Ovary (tissue), 9 donors: Measurements from ENCODE around the gene CMTM4. TPM values are rescaled to one million over a fixed set of nuclear protein-coding genes. Genes with fewer than 3 reads are reported as not detected.
"Not testable (repeated sequence)": the region's sequence is repeated elsewhere in the genome, so short reads cannot be mapped to it uniquely, and the experiment has no call there.

ENCODE experiments used
- DNase-seq, 5 donors: peaks; one replicate each; pipeline ENCODE4 v3.0.0-alpha.2; 2019 to 2020
- H3K27ac ChIP-seq, 2 donors: fragments of 200-600 bp; one replicate each; pipeline versions ENCODE4 v1.5.1 to v1.8.0; 2019 to 2022
- H3K27me3 ChIP-seq: fragments of 200-600 bp; one replicate; pipeline ENCODE4 v1.8.0; 2022
- H3K36me3 ChIP-seq: fragments of 200-600 bp; sonication (generic); one replicate; pipeline ENCODE4 v1.5.1; 2019
- H3K4me1 ChIP-seq: one replicate; pipeline ENCODE4 v1.8.1; 2013; ENCODE audit warnings: mild to moderate bottlenecking, moderate library complexity; ENCODE audit not compliant: insufficient read depth
- H3K4me3 ChIP-seq: fragments of 200-600 bp; sonication (generic); one replicate; pipeline ENCODE4 v1.5.1; 2017
- H3K9me3 ChIP-seq, 2 donors: fragments of 200-600 bp in 1 of 2; sonication (generic) in 1 of 2; one replicate each; pipeline versions ENCODE4 v1.5.1 to v1.8.1; 2013 to 2019; ENCODE audit warnings: mild to moderate bottlenecking in 1 of 2, moderate library complexity in 1 of 2
- EP300 ChIP-seq: sonication (generic); formaldehyde crosslinking; IDR thresholded peaks from one replicate; pipeline ENCODE4 v1.6.1; 2017; ENCODE audit warnings: antibody characterized with exemption
- POLR2A ChIP-seq: fragments of 450-650 bp; IDR thresholded peaks from one replicate; pipeline ENCODE4 v1.6.1; 2017; ENCODE audit warnings: antibody characterized with exemption, mild to moderate bottlenecking, moderate library complexity
- WGBS, 3 donors: extraction: QIAGEN DNeasy Blood & Tissue Kit in 1 of 3; methylation state at CpG; one replicate each; pipeline versions ENCODE4 v1.1.5 to v1.1.7; 2013 to 2017; 5-methylcytosine and 5-hydroxymethylcytosine counted together
- intact Hi-C, 4 donors: fragments of 100-400 bp; cut with DNase I; formaldehyde crosslinking; loops; one replicate each; pipeline versions ENCODE4 v1.11.0 to v1.15.1; 2022 to 2023
- polyA plus RNA-seq, 2 donors: library from polyadenylated mRNA; stranded (reverse); fragments of 200-250 nt in 1 of 2; fragments of 350-450 nt in 1 of 2; fragmentation: Illumina TruSeq in 1 of 2; extraction: RNeasy Lipid Tissue Mini Kit (QIAGEN cat#74804) in 1 of 2; gene quantifications; one replicate each; pipeline ENCODE4 v1.2.3, GENCODE V29; 2013 to 2014
- total RNA-seq, 7 donors: library from RNA; depleted of rRNA in 2 of 7; stranded (reverse); fragments of >200 nt in 2 of 7; fragmentation: NEBNext Ultra II Directional in 3 of 7; extraction: Animal tissue kit (Norgen Biotek cat#: 25700) in 3 of 7; gene quantifications; one replicate each; pipeline versions ENCODE4 v1.1.0 to v1.2.4, GENCODE V29; 2016 to 2023
- TF ChIP-seq, protein P1 (sequence below), 3 donors: fragments of 450-650 bp in 2 of 3; fragments of 200-600 bp in 1 of 3; IDR thresholded peaks; one replicate each; pipeline versions ENCODE4 v1.5.1 to v1.8.0; 2016 to 2022; ENCODE audit warnings: antibody characterized with exemption in 3 of 3, mild to moderate bottlenecking in 1 of 3
- donor health status: DM: no; HTN: no; CAD: no; lungs with moderate emphysema.
- donor health status: DM: no; HTN: no; CAD: no.
- donor health status: Bipolar disorder and iron deficiency.
- donor health status: DM: yes; HTN: yes; CAD: no.
- donor health status: DM: no; HTN: no; CAD: no.
- donor health status: DM: yes; HTN: yes; CAD: no.

Gene CMTM4
- total and polyA plus RNA-seq, 9 donors = 5.4 to 47.1 (median 13.1) TPM

DNA sequence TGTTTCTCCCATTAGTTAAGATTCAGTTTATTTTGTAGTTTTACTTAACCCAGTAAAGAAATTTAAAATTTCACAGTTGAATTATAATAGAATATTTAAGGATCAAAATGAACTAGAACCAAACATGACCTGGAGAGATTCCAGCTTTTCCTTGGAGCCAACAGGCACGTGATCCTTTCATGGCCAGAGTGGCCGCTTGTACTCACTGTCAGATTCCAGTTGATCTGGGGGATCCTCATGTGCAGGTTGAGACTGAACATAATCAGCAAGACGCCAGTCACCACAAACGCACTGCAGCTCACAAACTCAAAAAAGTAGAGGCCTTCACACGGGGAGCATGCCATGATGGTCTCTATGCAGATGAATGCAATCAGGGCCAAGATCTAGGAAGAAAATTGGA is 60.3 kb downstream of the CMTM4 start:
- intact Hi-C loops = no loop called here

DNA sequence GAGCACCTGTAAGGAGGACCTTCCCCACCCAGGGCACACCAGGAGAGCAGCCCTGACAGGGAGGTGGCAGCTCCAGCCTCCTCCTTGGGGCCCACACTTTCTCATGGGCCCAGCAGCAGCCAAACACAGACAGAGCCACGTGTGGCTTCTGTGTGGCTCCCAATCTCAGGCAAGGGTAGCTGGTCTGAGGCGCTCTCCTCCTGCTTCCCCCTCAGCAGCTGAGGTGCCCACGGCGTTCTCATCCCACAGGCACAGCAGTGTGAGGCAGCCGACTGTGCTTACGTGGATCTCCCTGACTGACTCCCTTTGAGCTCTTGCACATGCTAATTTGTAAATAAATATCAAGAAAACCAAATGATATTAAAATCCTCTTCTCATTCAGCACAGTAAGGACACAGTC is 61.1 kb downstream of the CMTM4 start:
- intact Hi-C loops = no loop called here
- DNase-seq = no peak

More for the DNA sequence above, 60.3 kb downstream of the CMTM4 start:
- TF ChIP-seq POLR2A = no peak
- TF ChIP-seq, protein P1, sequence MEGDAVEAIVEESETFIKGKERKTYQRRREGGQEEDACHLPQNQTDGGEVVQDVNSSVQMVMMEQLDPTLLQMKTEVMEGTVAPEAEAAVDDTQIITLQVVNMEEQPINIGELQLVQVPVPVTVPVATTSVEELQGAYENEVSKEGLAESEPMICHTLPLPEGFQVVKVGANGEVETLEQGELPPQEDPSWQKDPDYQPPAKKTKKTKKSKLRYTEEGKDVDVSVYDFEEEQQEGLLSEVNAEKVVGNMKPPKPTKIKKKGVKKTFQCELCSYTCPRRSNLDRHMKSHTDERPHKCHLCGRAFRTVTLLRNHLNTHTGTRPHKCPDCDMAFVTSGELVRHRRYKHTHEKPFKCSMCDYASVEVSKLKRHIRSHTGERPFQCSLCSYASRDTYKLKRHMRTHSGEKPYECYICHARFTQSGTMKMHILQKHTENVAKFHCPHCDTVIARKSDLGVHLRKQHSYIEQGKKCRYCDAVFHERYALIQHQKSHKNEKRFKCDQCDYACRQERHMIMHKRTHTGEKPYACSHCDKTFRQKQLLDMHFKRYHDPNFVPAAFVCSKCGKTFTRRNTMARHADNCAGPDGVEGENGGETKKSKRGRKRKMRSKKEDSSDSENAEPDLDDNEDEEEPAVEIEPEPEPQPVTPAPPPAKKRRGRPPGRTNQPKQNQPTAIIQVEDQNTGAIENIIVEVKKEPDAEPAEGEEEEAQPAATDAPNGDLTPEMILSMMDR (IDR thresholded peaks at IDR 0.05) = no peak
- no peak for TF ChIP-seq EP300
- Histone ChIP-seq H3K27ac (no peak overlapping the region), H3K36me3 (no peaks in the 10 kb centered on the region), H3K27me3 (no peaks in the 10 kb centered on the region), H3K9me3 (no peaks in the 10 kb centered on the region), H3K4me3 (no peak overlapping the region), H3K4me1 (no peaks in the 10 kb centered on the region)
- WGBS, 3 donors = 67 to 69% (median 69%) methylated on average over 5 of the region's 5 CpGs
- DNase-seq = no peak

DNA sequence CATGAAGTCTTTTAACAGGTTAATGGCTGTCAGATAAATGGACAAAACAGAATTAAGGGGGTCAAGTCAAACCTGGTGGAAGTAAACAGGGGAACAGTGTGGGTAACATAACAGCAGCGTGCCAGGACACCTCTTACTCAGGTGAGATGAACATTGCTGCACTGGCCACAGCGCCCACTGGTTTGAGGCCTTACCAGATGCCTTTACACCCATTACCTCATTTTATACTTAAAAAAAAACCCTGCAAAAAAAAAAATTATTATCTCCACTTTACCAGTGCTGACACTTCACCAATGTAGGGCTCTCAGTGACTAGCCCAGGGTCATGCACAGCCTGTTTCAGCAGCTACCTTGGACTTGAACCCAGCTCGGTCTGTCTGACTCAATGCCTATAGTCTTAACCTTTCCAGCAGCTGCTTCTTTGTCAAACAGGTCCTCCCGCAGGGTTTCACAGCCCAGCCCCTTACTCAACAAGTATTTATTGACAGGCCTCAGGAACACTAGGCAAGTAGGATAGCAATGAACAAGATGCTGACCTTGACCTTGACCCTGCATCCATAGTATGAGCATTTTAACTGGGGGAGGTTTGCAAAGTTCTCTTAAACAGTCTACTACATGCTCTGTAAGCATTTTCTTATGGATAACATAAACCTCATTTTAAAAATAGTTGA is 61.9 kb downstream of the CMTM4 start:
- no peak for DNase-seq
- Histone ChIP-seq H3K27ac (no peak overlapping the region), H3K4me3 (no peak overlapping the region), H3K27me3 (no peaks in the 10 kb centered on the region), H3K36me3 (no peaks in the 10 kb centered on the region), H3K4me1 (no peaks in the 10 kb centered on the region), H3K9me3 (no peaks in the 10 kb centered on the region)
- 77 to 88% (median 86%) methylated on average over 4 of the region's 4 CpGs for WGBS, 3 donors
- intact Hi-C loops = no loop called here
- no peak for TF ChIP-seq EP300
- TF ChIP-seq, protein P1 (IDR thresholded peaks at IDR 0.05) = no peak
- no peak for TF ChIP-seq POLR2A

More for the DNA sequence above, 61.1 kb downstream of the CMTM4 start:
- Histone ChIP-seq H3K4me3 (no peak overlapping the region), H3K27ac (no peak overlapping the region), H3K4me1 (no peaks in the 10 kb centered on the region), H3K36me3 (no peaks in the 10 kb centered on the region), H3K27me3 (no peaks in the 10 kb centered on the region), H3K9me3 (no peaks in the 10 kb centered on the region)
- TF ChIP-seq, protein P1 (IDR thresholded peaks at IDR 0.05) = no peak
- TF ChIP-seq EP300 = no peak
- TF ChIP-seq POLR2A = no peak
- WGBS, 3 donors = 70 to 75% (median 71%) methylated on average over 6 of the region's 6 CpGs

DNA sequence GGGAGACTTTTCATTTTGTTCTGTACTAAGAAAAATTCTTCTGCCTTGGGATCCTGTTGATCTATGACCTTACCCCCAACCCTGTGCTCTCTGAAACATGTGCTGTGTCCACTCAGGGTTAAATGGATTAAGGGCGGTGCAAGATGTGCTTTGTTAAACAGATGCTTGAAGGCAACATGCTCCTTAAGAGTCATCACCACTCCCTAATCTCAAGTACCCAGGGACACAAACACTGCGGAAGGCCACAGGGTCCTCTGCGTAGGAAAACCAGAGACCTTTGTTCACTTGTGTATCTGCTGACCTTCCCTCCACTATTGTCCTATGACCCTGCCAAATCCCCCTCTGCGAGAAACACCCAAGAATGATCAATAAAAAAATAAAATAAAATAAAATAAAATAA is 65.0 kb downstream of the CMTM4 start:
- 94 to 99% (median 96%) methylated on average over 3 to 4 of the region's 4 CpGs for WGBS, 3 donors
- H3K4me3 ChIP-seq, H3K9me3 ChIP-seq, H3K27me3 ChIP-seq, DNase-seq, H3K27ac ChIP-seq, H3K4me1 ChIP-seq, intact Hi-C loops, H3K36me3 ChIP-seq: not testable (repeated sequence)

DNA sequence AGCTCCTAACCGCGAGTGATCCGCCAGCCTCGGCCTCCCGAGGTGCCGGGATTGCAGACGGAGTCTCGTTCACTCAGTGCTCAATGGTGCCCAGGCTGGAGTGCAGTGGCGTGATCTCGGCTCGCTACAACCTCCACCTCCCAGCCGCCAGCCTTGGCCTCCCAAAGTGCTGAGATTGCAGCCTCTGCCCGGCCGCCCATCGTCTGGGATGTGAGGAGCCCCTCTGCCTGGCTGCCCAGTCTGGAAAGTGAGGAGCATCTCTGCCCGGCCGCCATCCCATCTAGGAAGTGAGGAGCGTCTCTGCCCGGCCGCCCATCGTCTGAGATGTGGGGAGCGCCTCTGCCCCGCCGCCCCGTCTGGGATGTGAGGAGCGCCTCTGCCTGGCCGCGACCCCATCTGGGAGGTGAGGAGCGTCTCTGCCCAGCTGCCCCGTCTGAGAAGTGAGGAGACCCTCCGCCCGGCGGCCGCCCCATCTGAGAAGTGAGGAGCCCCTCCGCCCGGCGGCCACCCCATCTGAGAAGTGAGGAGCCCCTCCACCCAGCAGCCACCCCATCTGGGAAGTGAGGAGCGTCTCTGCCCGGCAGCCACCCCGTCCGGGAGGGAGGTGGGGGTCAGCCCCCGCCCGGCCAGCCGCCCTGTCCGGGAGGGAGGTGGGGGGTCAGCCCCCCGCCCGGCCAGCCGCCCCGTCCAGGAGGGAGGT is 65.8 kb downstream of the CMTM4 start:
- DNase-seq, H3K9me3 ChIP-seq, H3K27me3 ChIP-seq, H3K27ac ChIP-seq, intact Hi-C loops, H3K4me3 ChIP-seq, H3K4me1 ChIP-seq, H3K36me3 ChIP-seq: not testable (repeated sequence)
- WGBS, 3 donors = 95 to 96% methylated on average over 5 to 35 of the region's 49 CpGs; no CpG with 5 or more reads in 1 of the 3 donors
